ENCODE measurements around the gene CEP85. TPM values are rescaled to one million over a fixed set of nuclear protein-coding genes. Genes with fewer than 3 reads are reported as not detected.

CEP85 gene
- total RNA-seq, 1 donor from 2014 or later: 4.2 TPM

DNA sequence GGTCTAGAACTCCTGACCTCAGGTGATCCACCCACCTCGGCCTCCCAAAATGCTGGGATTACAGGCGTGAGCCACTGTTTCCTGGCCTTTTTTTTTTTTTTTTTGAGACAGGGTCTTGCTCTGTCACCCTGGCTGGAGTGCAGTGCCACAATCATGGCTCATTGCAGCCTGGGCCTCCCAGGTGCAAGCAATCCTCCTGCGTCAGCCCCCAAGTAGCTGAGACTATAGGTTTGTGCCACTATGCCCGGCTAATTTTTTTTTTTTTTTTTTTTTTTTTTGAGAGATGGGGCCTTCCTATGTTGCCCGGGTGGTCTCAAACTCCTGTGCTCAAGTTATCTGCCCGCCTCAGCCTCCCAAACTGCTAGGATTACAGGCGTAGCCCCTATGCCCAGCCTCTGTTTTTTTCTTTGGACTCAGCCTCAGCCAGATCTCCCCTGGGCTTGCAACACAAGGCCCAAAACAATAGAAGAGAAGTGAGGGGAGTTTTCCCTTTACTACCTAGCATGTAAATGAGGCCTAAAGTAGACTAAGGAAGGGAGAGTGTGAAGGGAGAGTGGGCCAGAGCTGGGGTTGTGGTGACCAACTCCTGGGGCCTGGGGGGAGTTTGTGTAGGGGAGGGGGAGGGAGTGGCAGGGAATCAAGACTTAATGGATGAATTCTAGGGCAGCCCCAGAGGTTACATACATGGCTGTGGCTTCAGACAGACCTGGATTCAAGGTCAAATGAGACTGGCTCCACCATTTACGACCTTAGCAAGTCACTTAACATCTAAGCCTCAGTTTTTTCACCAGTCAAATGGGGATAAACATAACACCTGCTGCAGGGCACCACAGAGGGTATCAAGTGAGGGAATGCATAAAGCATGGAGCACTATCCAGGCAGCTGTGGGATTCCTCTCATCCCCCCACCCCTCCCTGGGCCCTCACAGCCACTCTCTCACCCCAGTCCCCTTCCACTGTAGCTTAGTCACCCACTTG, 82.2 kb downstream of the CEP85 start:
- no peak for DNase-seq (ENCODE audit: low read depth in 2 of 2)

DNA sequence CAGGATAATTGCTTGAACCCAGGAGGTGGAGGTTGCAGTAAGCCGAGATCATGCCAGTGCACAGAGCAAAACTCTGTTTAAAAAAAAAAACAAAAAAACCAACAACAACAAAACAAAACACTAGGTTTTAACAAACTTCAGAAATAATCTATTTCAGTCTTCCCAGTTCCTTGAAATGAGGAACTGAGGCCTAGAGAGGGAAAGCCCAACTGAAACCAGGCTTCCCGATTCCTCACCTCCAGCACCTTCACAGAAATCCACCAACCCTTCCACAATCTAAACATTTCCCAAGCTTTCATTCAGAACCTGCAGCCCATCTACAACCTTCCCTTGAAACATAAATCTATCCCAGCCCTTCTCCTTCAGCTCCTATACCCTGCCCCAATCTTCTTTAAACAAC, 83.1 kb downstream of the CEP85 start:
- no peak for DNase-seq (ENCODE audit: low read depth in 2 of 2)

DNA sequence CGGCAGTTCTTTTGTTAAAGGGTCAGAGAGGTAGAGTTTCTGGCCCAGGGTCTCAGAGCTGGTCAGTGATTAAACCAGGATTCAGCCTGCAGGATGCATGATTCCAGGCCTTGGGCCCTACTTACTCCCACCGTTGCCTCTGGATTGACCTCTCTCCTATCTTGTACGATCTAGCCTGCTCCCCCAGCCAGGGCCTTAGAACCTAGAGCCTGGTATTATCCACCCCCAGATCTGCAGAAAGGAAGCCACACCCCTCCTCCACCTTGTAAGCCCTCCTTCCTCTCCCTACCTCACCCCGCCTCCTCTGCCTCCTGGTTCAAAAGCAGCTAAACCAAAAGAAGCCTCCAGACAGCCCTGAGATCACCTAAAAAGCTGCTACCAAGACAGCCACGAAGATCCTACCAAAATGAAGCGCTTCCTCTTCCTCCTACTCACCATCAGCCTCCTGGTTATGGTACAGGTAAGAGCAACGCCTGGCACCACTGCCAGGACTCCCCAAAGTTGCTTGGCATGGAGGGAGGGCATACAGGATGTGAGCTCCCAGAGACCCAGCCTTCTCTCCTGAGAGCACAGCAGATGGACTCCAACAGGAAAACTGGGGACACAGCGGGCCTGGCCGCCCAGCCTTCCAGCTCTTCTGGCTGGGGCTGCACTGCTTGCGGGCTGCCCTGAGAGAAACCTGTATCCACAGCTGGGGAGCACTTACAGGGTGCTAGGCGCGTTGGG, 83.8 kb downstream of the CEP85 start, which contains the start of gene CD52:
Gene CD52 (plus strand): TSS at position 347 of the 726 bp plus-strand sequence. CDS start 60 bp downstream, at position 407.
- no peak for DNase-seq (ENCODE audit: low read depth in 2 of 2)

- no peak for DNase-seq (ENCODE audit: low read depth in 2 of 2)
Measured at GRCh38 chr1:26318338-26319064, 84.5 kb downstream of the CEP85 start.

- DNase-seq (ENCODE audit: low read depth in 2 of 2): no peak
Measured at GRCh38 chr1:26320896-26321295, 86.9 kb downstream of the CEP85 start.

- DNase-seq (ENCODE audit: low read depth in 2 of 2): peak; percentile 81 to 87
Measured at GRCh38 chr1:26321315-26322041, 87.5 kb downstream of the CEP85 start.

- DNase-seq (ENCODE audit: low read depth in 2 of 2): no peak
Measured at GRCh38 chr1:26322042-26322331, 88.0 kb downstream of the CEP85 start.

- no peak for DNase-seq (ENCODE audit: low read depth in 2 of 2)
Measured at GRCh38 chr1:26323382-26323781, 89.4 kb downstream of the CEP85 start.

GRCh38 chr1:26324550-26324949, 90.5 kb downstream of the CEP85 start:
- no peak for DNase-seq (ENCODE audit: low read depth in 2 of 2)

GRCh38 chr1:26327956-26328362, 94.0 kb downstream of the CEP85 start:
- DNase-seq (ENCODE audit: low read depth in 2 of 2): no peak

Other genes with a start within 250 kb of the CEP85 start
- 9.2 and 32.7 TPM in 2 replicates for gene PAFAH2, start 236.1 kb upstream of the CEP85 start, total RNA-seq
- gene EXTL1, start 212.4 kb upstream of the CEP85 start, total RNA-seq: under 0.01 TPM in 2 replicates
- gene SLC30A2, start 188.1 kb upstream of the CEP85 start, total RNA-seq: not detected in 2 replicates
- gene TRIM63, start 166.6 kb upstream of the CEP85 start, total RNA-seq: under 0.01 TPM in 1 of 2 replicates, not detected in the other
- gene PDIK1L, start 122.4 kb upstream of the CEP85 start, total RNA-seq: 3.7 and 4.2 TPM in 2 replicates
- 4.8 and 6.0 TPM in 2 replicates for gene FAM110D, start 75.1 kb upstream of the CEP85 start, total RNA-seq
- gene C1orf232, start 65.2 kb upstream of the CEP85 start, total RNA-seq: not detected in 2 replicates
- 28.8 and 29.2 TPM in 2 replicates for gene ZNF593, start 64.3 kb upstream of the CEP85 start, total RNA-seq
- not detected in 2 replicates for gene ZNF593OS, start 62.4 kb upstream of the CEP85 start, total RNA-seq
- not detected in 2 replicates for gene CNKSR1, start 56.7 kb upstream of the CEP85 start, total RNA-seq
- gene CATSPER4, start 43.6 kb upstream of the CEP85 start, total RNA-seq: not detected in 2 replicates
- gene SH3BGRL3, start 45.9 kb downstream of the CEP85 start, total RNA-seq: 16.5 and 17.4 TPM in 2 replicates
- gene UBXN11, start 72.4 kb downstream of the CEP85 start, total RNA-seq: 0.87 and 1.2 TPM in 2 replicates
- gene CD52, start 83.8 kb downstream of the CEP85 start, total RNA-seq: not detected in 2 replicates
- gene CRYBG2, start 119.9 kb downstream of the CEP85 start, total RNA-seq: 0.44 TPM in 1 of 2 replicates, not detected in the other
- gene ZNF683, start 138.6 kb downstream of the CEP85 start, total RNA-seq: not detected in 2 replicates
- not detected in 2 replicates for gene LIN28A, start 176.6 kb downstream of the CEP85 start, total RNA-seq
- 22.4 and 24.6 TPM in 2 replicates for gene DHDDS, start 198.1 kb downstream of the CEP85 start, total RNA-seq
- 70.4 and 173 TPM in 2 replicates for gene HMGN2, start 238.2 kb downstream of the CEP85 start, total RNA-seq

Measured in lung microvascular endothelial cell (primary cell).